HL-60 (cell line): ENCODE results near the gene PPP2R5C.

Experiments
- DNase-seq, 2 experiments: peaks; one replicate each; pipeline ENCODE4 v3.0.0-alpha.2; 2010 to 2020; ENCODE audit warnings: low read depth in 1 of 2, low spot score in 1 of 2
- H3K27ac ChIP-seq: fragments of 250-450 bp; sonication (Bioruptor Pico); replicated peaks from 2 replicates; pipeline ENCODE4 v1.5.1; 2020; ENCODE audit warnings: mild to moderate bottlenecking, moderate library complexity
- H3K27me3 ChIP-seq: fragments of 250-450 bp; sonication (Bioruptor Pico); 2 replicates; pipeline ENCODE4 v1.5.1; 2021; ENCODE audit warnings: mild to moderate bottlenecking, moderate library complexity; ENCODE audit not compliant: insufficient read depth, poor library complexity, severe bottlenecking
- H3K4me3 ChIP-seq: replicated peaks from 2 replicates; pipeline ENCODE4 v1.5.1; 2011; ENCODE audit warnings: mild to moderate bottlenecking, control low read depth, low read length; ENCODE audit not compliant: insufficient read depth
- GABPA ChIP-seq: IDR thresholded peaks from 2 replicates; pipeline ENCODE4 v1.6.1; 2012; ENCODE audit warnings: low read depth
- POLR2AphosphoS5 ChIP-seq: IDR thresholded peaks from 2 replicates; pipeline ENCODE4 v1.6.1; 2012; ENCODE audit warnings: low read depth
- SPI1 ChIP-seq: IDR thresholded peaks from 2 replicates; pipeline ENCODE4 v1.6.1; 2012; ENCODE audit warnings: low read depth, mild to moderate bottlenecking, borderline replicate concordance
- TF ChIP-seq, protein P1 (sequence below): IDR thresholded peaks from one replicate; pipeline ENCODE4 v1.5.1; 2011; ENCODE audit warnings: low read length, control low read depth, inconsistent platforms; ENCODE audit not compliant: insufficient read depth
- TF ChIP-seq, protein P2 (sequence below): IDR thresholded peaks from 2 replicates; pipeline ENCODE4 v1.6.1; 2012; ENCODE audit warnings: low read depth; ENCODE audit not compliant: insufficient replicate concordance

The PPP2R5C gene

DNA sequence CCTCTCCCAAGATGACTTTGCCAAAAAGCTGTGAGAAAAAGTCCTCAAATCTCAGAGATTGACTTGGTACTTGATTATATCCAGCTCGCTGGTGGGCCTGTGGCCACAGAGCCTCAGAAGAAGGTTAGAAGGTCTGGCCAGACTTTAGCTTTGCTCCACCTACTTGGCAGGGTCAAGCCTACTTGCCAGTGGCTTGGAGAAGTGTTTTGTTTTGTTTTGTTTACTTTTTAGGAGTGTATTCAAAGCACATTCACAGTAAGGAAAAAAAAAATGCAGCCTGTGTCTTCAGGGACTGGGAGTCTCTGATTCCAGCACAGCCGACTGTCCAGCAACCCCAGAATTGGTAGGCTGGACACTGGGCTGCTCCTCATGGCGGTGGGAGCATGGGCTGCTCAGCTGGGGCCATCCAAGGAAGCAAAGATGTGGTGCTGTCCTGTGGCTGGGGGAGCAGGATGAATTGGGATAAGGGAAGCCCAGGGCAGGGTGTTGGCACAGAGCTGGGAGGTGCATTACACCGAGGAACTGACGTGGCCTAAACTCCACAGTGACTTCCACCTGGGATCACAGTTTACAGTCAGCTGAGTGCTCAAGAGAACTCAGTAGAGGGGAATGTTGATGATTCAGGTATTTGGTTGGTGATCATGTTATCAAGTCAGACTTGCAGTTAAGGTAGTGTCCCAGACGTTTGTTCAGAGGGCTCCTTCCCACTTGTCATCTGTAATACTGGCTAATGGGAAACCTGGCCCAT is 73.5 kb downstream of the PPP2R5C start:
- H3K4me3 ChIP-seq = no peak overlapping the region
- no peak overlapping the region for H3K27ac ChIP-seq
- no peak for DNase-seq
- no peaks in the 10 kb centered on the region for H3K27me3 ChIP-seq
- TF ChIP-seq, protein P1, sequence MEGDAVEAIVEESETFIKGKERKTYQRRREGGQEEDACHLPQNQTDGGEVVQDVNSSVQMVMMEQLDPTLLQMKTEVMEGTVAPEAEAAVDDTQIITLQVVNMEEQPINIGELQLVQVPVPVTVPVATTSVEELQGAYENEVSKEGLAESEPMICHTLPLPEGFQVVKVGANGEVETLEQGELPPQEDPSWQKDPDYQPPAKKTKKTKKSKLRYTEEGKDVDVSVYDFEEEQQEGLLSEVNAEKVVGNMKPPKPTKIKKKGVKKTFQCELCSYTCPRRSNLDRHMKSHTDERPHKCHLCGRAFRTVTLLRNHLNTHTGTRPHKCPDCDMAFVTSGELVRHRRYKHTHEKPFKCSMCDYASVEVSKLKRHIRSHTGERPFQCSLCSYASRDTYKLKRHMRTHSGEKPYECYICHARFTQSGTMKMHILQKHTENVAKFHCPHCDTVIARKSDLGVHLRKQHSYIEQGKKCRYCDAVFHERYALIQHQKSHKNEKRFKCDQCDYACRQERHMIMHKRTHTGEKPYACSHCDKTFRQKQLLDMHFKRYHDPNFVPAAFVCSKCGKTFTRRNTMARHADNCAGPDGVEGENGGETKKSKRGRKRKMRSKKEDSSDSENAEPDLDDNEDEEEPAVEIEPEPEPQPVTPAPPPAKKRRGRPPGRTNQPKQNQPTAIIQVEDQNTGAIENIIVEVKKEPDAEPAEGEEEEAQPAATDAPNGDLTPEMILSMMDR = no peak
- TF ChIP-seq POLR2AphosphoS5 (no peak), SPI1 (no peak), GABPA (no peak)
- TF ChIP-seq, protein P2, sequence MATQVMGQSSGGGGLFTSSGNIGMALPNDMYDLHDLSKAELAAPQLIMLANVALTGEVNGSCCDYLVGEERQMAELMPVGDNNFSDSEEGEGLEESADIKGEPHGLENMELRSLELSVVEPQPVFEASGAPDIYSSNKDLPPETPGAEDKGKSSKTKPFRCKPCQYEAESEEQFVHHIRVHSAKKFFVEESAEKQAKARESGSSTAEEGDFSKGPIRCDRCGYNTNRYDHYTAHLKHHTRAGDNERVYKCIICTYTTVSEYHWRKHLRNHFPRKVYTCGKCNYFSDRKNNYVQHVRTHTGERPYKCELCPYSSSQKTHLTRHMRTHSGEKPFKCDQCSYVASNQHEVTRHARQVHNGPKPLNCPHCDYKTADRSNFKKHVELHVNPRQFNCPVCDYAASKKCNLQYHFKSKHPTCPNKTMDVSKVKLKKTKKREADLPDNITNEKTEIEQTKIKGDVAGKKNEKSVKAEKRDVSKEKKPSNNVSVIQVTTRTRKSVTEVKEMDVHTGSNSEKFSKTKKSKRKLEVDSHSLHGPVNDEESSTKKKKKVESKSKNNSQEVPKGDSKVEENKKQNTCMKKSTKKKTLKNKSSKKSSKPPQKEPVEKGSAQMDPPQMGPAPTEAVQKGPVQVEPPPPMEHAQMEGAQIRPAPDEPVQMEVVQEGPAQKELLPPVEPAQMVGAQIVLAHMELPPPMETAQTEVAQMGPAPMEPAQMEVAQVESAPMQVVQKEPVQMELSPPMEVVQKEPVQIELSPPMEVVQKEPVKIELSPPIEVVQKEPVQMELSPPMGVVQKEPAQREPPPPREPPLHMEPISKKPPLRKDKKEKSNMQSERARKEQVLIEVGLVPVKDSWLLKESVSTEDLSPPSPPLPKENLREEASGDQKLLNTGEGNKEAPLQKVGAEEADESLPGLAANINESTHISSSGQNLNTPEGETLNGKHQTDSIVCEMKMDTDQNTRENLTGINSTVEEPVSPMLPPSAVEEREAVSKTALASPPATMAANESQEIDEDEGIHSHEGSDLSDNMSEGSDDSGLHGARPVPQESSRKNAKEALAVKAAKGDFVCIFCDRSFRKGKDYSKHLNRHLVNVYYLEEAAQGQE = no peak

DNA sequence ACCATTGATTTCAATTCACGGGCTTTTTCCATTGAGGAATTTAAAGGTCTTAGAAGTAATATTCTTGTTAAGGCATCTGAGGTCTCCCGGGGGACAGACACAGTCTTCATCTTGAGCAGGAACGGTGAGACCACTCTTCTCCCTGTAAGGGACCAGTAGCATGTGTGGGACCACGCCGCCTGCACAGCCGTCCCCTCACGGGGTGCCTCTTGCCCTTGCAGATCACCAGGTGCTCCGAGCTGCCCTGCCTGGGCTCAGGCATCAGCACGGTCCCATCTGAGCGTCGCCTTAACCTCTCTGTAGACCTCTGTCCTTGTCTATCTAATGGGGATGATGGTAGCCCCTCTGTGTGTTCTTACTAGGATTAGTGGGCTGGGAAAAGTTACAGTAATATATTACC is 74.1 kb downstream of the PPP2R5C start:
- Histone ChIP-seq H3K4me3 (no peak overlapping the region), H3K27me3 (no peaks in the 10 kb centered on the region), H3K27ac (no peak overlapping the region)
- DNase-seq = no peak
- TF ChIP-seq GABPA = no peak
- TF ChIP-seq, protein P1 = no peak
- TF ChIP-seq, protein P2 = no peak
- no peak for TF ChIP-seq SPI1
- TF ChIP-seq POLR2AphosphoS5 = no peak

DNA sequence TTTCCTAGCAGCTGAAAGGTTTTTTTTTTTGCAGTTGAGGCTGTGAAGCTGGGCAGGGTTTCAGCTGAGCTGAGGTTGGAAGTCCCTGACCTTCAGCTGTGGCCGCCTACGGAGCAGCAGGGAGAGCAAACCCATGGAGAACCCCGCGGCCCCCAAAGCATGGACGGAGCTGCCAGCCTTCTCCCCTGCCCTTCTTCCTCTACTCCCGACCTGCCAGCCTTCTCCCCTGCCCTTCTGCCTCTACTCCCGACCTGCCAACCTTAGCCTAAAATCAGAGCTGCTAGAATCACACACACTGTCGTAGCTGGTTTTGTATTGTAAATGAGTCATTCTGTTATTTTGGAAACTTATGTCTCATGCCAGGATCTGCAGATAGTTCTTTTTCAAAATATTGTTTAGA is 74.6 kb downstream of the PPP2R5C start:
- Histone ChIP-seq H3K27ac (no peak overlapping the region), H3K27me3 (no peaks in the 10 kb centered on the region), H3K4me3 (no peak overlapping the region)
- no peak for DNase-seq
- no peak for TF ChIP-seq SPI1
- TF ChIP-seq POLR2AphosphoS5 = no peak
- no peak for TF ChIP-seq GABPA
- TF ChIP-seq, protein P1 = no peak

DNA sequence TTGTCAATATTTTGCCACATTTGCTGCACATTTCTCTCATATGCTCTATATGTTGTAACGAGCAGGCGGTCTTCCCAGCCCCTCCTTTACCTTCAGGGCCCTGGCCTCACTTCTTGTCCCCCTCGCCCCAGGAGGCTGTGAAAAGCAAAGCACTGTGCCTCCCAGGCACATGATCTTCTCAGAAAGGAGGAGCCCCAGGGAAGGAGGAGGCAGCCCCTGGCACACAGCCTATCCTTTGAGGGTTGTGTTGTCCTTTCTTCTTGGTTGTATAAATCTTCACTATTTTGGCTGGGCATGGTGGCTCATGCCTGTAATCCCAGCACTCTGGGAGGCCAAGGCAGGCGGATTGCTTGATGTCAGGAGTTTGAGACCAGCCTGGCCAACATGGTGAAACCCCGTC is 77.0 kb downstream of the PPP2R5C start:
- no peaks in the 10 kb centered on the region for H3K27me3 ChIP-seq
- no peak for DNase-seq
- no peak overlapping the region for H3K4me3 ChIP-seq
- H3K27ac ChIP-seq = no peak overlapping the region
- TF ChIP-seq SPI1 = no peak
- TF ChIP-seq, protein P1 = no peak
- no peak for TF ChIP-seq GABPA
- TF ChIP-seq, protein P2 = no peak
- no peak for TF ChIP-seq POLR2AphosphoS5
